ENCODE measurements around the gene STRBP. TPM values are rescaled to one million over a fixed set of nuclear protein-coding genes. Genes with fewer than 3 reads are reported as not detected.
A peak's percentile ranks its signal among the peaks of the same experiment; 100 is the strongest.

Gene STRBP
- total and polyA plus RNA-seq, 9 of the 15 experiments (the other 6 are each of a cell fraction or from before 2014, with no cell fraction given) = 27.7 to 84.0 (median 70.2) TPM

DNA sequence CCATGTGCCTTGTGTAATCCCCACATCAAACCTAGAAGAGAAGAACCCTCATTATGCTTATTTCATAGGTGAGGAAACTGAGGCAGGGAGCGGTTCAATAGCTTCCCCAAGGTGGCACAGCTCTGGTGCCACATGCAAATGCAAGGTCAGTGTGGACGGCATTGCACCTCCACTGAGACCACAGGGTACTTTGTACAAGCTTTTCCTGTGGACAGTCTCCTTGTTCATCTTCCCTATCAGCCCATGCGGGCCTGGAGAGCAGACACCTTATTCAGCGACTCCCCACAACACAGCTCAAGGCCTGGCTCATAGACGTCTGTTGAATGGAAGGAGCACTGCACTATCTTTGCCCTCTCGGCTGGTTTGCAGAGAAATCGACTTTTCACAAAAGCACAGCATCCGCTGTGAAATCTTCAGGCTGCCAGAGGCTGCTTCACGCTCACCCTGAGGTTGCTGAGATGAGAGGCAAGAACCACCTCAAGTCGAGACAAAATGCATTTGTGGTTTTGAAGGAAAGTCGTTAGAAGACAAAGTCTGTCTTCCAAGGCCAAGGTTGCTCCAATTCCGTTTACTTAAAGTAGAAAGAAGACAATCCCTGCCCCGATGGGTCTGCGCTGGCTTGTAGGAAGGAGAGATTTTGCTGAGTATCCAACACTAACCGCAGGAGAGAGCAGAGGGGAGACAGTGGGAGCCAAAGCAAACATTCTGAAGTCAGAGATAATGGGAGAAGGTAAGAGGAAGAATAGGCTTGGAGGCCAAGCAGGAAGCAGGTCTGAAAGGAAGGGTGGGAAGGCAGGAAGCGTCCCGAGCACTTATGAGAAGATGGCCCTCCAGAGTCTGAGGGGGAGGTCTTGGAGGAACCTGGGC lies 34.2 kb upstream of the STRBP start (continued):
- TF ChIP-seq ZNF282 (CRISPR knock-in tag; IDR thresholded peaks at IDR 0.05) = no peak
- no peak for TF ChIP-seq TRIM28 (IDR thresholded peaks at IDR 0.05)
- TF ChIP-seq, protein P1, sequence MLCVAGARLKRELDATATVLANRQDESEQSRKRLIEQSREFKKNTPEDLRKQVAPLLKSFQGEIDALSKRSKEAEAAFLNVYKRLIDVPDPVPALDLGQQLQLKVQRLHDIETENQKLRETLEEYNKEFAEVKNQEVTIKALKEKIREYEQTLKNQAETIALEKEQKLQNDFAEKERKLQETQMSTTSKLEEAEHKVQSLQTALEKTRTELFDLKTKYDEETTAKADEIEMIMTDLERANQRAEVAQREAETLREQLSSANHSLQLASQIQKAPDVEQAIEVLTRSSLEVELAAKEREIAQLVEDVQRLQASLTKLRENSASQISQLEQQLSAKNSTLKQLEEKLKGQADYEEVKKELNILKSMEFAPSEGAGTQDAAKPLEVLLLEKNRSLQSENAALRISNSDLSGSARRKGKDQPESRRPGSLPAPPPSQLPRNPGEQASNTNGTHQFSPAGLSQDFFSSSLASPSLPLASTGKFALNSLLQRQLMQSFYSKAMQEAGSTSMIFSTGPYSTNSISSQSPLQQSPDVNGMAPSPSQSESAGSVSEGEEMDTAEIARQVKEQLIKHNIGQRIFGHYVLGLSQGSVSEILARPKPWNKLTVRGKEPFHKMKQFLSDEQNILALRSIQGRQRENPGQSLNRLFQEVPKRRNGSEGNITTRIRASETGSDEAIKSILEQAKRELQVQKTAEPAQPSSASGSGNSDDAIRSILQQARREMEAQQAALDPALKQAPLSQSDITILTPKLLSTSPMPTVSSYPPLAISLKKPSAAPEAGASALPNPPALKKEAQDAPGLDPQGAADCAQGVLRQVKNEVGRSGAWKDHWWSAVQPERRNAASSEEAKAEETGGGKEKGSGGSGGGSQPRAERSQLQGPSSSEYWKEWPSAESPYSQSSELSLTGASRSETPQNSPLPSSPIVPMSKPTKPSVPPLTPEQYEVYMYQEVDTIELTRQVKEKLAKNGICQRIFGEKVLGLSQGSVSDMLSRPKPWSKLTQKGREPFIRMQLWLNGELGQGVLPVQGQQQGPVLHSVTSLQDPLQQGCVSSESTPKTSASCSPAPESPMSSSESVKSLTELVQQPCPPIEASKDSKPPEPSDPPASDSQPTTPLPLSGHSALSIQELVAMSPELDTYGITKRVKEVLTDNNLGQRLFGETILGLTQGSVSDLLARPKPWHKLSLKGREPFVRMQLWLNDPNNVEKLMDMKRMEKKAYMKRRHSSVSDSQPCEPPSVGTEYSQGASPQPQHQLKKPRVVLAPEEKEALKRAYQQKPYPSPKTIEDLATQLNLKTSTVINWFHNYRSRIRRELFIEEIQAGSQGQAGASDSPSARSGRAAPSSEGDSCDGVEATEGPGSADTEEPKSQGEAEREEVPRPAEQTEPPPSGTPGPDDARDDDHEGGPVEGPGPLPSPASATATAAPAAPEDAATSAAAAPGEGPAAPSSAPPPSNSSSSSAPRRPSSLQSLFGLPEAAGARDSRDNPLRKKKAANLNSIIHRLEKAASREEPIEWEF (CRISPR knock-in tag; IDR thresholded peaks at IDR 0.05) = no peak
- TF ChIP-seq, protein P2, sequence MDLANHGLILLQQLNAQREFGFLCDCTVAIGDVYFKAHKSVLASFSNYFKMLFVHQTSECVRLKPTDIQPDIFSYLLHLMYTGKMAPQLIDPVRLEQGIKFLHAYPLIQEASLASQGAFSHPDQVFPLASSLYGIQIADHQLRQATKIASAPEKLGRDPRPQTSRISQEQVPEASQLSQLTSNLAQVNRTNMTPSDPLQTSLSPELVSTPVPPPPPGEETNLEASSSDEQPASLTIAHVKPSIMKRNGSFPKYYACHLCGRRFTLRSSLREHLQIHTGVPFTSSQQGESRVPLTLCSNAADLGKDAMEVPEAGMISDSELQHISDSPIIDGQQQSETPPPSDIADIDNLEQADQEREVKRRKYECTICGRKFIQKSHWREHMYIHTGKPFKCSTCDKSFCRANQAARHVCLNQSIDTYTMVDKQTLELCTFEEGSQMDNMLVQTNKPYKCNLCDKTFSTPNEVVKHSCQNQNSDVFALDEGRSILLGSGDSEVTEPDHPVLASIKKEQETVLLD (IDR thresholded peaks at IDR 0.05) = no peak; the same call in 1 of the 2 replicates
- TF ChIP-seq FOXJ3 (CRISPR knock-in tag; IDR thresholded peaks at IDR 0.05) = no peak
- TF ChIP-seq HMG20A (CRISPR knock-in tag; conservative IDR thresholded peaks at IDR 0.05) = no peak
- TF ChIP-seq, protein P3, sequence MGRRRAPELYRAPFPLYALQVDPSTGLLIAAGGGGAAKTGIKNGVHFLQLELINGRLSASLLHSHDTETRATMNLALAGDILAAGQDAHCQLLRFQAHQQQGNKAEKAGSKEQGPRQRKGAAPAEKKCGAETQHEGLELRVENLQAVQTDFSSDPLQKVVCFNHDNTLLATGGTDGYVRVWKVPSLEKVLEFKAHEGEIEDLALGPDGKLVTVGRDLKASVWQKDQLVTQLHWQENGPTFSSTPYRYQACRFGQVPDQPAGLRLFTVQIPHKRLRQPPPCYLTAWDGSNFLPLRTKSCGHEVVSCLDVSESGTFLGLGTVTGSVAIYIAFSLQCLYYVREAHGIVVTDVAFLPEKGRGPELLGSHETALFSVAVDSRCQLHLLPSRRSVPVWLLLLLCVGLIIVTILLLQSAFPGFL (CRISPR knock-in tag; IDR thresholded peaks at IDR 0.05) = no peak
- no peak for TF ChIP-seq ETS2 (tag; IDR thresholded peaks at IDR 0.05; ENCODE audit: borderline replicate concordance, poor library complexity, severe bottlenecking)
- no peak for TF ChIP-seq ZNF57 (CRISPR knock-in tag; IDR thresholded peaks at IDR 0.05)
- no peak for TF ChIP-seq BRD9 (IDR thresholded peaks at IDR 0.05; ENCODE audit: low read depth, partially characterized antibody)
- TF ChIP-seq, protein P4, sequence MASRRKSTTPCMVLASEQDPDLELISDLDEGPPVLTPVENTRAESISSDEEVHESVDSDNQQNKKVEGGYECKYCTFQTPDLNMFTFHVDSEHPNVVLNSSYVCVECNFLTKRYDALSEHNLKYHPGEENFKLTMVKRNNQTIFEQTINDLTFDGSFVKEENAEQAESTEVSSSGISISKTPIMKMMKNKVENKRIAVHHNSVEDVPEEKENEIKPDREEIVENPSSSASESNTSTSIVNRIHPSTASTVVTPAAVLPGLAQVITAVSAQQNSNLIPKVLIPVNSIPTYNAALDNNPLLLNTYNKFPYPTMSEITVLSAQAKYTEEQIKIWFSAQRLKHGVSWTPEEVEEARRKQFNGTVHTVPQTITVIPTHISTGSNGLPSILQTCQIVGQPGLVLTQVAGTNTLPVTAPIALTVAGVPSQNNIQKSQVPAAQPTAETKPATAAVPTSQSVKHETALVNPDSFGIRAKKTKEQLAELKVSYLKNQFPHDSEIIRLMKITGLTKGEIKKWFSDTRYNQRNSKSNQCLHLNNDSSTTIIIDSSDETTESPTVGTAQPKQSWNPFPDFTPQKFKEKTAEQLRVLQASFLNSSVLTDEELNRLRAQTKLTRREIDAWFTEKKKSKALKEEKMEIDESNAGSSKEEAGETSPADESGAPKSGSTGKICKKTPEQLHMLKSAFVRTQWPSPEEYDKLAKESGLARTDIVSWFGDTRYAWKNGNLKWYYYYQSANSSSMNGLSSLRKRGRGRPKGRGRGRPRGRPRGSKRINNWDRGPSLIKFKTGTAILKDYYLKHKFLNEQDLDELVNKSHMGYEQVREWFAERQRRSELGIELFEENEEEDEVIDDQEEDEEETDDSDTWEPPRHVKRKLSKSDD (conservative IDR thresholded peaks at IDR 0.05; ENCODE audit: low read length) = no peak
- no peak for TF ChIP-seq HOXB6 (CRISPR knock-in tag; IDR thresholded peaks at IDR 0.05; ENCODE audit: borderline replicate concordance)
- TF ChIP-seq, protein P5, sequence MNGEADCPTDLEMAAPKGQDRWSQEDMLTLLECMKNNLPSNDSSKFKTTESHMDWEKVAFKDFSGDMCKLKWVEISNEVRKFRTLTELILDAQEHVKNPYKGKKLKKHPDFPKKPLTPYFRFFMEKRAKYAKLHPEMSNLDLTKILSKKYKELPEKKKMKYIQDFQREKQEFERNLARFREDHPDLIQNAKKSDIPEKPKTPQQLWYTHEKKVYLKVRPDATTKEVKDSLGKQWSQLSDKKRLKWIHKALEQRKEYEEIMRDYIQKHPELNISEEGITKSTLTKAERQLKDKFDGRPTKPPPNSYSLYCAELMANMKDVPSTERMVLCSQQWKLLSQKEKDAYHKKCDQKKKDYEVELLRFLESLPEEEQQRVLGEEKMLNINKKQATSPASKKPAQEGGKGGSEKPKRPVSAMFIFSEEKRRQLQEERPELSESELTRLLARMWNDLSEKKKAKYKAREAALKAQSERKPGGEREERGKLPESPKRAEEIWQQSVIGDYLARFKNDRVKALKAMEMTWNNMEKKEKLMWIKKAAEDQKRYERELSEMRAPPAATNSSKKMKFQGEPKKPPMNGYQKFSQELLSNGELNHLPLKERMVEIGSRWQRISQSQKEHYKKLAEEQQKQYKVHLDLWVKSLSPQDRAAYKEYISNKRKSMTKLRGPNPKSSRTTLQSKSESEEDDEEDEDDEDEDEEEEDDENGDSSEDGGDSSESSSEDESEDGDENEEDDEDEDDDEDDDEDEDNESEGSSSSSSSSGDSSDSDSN (IDR thresholded peaks at IDR 0.05; ENCODE audit: borderline replicate concordance in 1 of 2, low read depth in 2 of 2, low read length in 2 of 2) = 0 out of 4 replicates have a peak, but pooled peaks of 1 of the 2 experiments have one; percentile 14

All from K562 (cell line).